ENCODE results near the gene ADCK1. TPM values are rescaled to one million over a fixed set of nuclear protein-coding genes. Genes with fewer than 3 reads are reported as not detected.

The ADCK1 gene
- total RNA-seq, 1 donor from 2014 or later = 5.6 TPM

DNA sequence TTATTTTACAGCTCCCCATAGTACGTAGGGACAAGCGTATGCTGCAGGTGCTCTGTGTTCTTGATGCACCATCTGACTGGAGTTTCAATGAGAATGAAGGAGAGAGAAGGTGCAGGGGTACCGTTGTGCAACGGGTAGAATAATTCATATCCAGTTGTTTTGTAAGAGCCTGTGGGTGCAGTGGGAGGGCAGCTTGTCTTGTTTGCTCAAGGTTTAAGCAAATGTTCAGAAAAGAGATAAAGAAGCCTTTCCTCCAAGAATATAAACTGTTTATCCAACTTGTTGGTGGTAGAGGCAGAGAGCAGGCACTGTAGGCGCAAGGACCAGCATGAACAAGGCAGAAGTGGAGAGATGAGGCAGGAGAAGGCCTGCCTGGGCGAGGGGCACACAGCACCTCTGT, 64.2 kb downstream of the ADCK1 start:
- TF ChIP-seq, protein P1, sequence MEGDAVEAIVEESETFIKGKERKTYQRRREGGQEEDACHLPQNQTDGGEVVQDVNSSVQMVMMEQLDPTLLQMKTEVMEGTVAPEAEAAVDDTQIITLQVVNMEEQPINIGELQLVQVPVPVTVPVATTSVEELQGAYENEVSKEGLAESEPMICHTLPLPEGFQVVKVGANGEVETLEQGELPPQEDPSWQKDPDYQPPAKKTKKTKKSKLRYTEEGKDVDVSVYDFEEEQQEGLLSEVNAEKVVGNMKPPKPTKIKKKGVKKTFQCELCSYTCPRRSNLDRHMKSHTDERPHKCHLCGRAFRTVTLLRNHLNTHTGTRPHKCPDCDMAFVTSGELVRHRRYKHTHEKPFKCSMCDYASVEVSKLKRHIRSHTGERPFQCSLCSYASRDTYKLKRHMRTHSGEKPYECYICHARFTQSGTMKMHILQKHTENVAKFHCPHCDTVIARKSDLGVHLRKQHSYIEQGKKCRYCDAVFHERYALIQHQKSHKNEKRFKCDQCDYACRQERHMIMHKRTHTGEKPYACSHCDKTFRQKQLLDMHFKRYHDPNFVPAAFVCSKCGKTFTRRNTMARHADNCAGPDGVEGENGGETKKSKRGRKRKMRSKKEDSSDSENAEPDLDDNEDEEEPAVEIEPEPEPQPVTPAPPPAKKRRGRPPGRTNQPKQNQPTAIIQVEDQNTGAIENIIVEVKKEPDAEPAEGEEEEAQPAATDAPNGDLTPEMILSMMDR (IDR thresholded peaks at IDR 0.05; ENCODE audit: partially characterized antibody, unreplicated experiment) = no peak
- Mint-ChIP-seq H3K36me3 (ENCODE audit: unreplicated experiment) (peaks cover 9% of the 10 kb centered on the region), H3K4me3 (ENCODE audit: unreplicated experiment) (no peak overlapping the region), H3K27ac (ENCODE audit: unreplicated experiment) (no peak overlapping the region), H3K4me1 (ENCODE audit: low read depth, unreplicated experiment) (peaks cover 2% of the 10 kb centered on the region), H3K27me3 (ENCODE audit: unreplicated experiment) (peaks cover 3% of the 10 kb centered on the region), H3K9me3 (ENCODE audit: unreplicated experiment) (peaks cover 4% of the 10 kb centered on the region)
- DNase-seq = no peak

DNA sequence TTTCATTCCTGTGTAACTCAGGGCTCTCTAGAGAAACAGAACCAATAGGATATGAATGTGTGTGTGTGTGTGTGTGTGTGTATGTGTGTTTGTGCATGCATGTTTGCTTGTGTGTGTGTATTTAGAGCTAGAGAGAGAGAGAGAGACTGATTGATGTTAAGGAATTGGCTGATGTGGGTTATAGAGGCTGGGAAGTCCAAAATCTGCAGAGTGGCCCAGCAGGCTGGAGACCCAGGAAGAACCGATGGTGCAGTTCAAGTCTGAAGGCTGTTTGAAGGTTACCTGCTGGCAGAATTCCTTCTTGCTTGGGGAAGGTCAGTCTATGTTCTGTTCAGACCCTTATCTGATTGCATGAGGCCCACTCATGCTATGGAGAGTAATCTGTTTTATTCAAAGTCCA, 64.7 kb downstream of the ADCK1 start:
- Mint-ChIP-seq H3K27me3 (ENCODE audit: unreplicated experiment) (peaks cover 3% of the 10 kb centered on the region), H3K36me3 (ENCODE audit: unreplicated experiment) (peaks cover 9% of the 10 kb centered on the region), H3K4me1 (ENCODE audit: low read depth, unreplicated experiment) (peaks cover 4% of the 10 kb centered on the region), H3K9me3 (ENCODE audit: unreplicated experiment) (peaks cover 4% of the 10 kb centered on the region), H3K27ac (ENCODE audit: unreplicated experiment) (no peak overlapping the region), H3K4me3 (ENCODE audit: unreplicated experiment) (no peak overlapping the region)
- DNase-seq = no peak
- TF ChIP-seq, protein P1 (IDR thresholded peaks at IDR 0.05; ENCODE audit: partially characterized antibody, unreplicated experiment) = no peak

DNA sequence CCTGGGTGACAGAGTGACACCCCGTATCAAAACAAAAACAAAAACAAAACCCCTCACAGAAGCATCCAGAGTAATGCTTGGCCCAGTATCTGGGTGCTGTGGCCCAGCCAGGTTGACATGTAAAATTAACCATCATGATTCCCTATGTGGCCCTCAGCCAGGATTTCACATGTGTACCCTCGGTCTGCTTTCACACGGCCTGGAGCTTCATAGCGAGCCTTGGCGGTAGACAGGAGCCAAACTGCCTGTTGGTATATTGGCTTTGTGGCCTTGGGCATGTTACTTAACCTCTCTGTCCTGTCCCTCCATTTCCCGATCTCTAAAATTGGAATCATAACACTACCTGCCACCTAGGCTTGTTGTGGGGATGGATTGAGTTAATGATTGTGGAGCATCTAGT, 65.5 kb downstream of the ADCK1 start:
- peaks cover 3% of the 10 kb centered on the region for H3K27me3 Mint-ChIP-seq (ENCODE audit: unreplicated experiment)
- H3K36me3 Mint-ChIP-seq (ENCODE audit: unreplicated experiment) = peaks cover 9% of the 10 kb centered on the region
- H3K4me1 Mint-ChIP-seq (ENCODE audit: low read depth, unreplicated experiment) = peaks cover 4% of the 10 kb centered on the region
- TF ChIP-seq, protein P1 (IDR thresholded peaks at IDR 0.05; ENCODE audit: partially characterized antibody, unreplicated experiment) = no peak
- H3K4me3 Mint-ChIP-seq (ENCODE audit: unreplicated experiment) = no peak overlapping the region
- H3K27ac Mint-ChIP-seq (ENCODE audit: unreplicated experiment) = no peak overlapping the region
- H3K9me3 Mint-ChIP-seq (ENCODE audit: unreplicated experiment) = peaks cover 1% of the 10 kb centered on the region
- DNase-seq = no peak

DNA sequence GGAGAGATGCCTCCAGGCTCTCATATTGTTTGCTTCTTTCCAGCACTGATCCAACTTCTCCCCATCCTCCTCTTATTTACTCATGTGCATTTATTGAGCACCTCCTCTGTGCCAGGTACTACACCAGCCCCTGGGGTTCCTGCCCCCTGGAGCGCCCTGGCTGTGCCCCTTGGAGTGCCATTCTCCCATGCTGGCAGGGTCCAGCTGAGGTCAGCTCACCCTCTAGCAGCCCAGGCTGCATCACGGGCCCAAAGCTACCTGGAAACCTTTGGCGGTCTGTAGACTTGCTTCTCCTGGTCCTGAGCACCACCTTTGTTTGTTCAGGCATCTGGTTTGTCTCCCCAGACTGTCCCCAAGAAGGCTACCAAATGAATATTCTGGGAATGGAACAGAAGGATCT, 67.0 kb downstream of the ADCK1 start:
- Mint-ChIP-seq H3K27me3 (ENCODE audit: unreplicated experiment) (peaks cover 3% of the 10 kb centered on the region), H3K4me3 (ENCODE audit: unreplicated experiment) (no peak overlapping the region), H3K27ac (ENCODE audit: unreplicated experiment) (no peak overlapping the region), H3K9me3 (ENCODE audit: unreplicated experiment) (peaks cover 1% of the 10 kb centered on the region), H3K4me1 (ENCODE audit: low read depth, unreplicated experiment) (peaks cover 4% of the 10 kb centered on the region), H3K36me3 (ENCODE audit: unreplicated experiment) (peaks cover 9% of the 10 kb centered on the region)
- TF ChIP-seq, protein P1 (IDR thresholded peaks at IDR 0.05; ENCODE audit: partially characterized antibody, unreplicated experiment) = no peak
- DNase-seq = no peak

DNA sequence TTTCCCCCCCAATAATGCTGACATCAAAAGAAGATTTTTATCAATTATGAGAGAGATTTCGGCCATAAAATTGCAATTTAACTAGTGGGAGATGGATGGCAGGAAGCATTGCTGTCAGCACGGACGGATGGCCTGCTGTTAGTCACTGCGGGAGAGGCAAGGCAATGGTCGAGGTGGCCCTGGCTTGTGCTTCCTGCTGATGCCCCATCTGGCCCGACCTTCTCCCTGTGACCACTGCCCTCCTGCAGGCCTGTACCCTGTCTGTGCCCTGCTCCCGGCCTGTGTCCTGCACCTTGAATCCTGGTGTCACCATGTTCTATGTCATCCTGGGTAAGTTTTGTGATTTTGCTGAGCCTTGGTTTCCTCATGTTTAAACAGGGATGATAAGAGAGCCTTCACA, 67.6 kb downstream of the ADCK1 start:
- peaks cover 9% of the 10 kb centered on the region for H3K36me3 Mint-ChIP-seq (ENCODE audit: unreplicated experiment)
- TF ChIP-seq, protein P1 (IDR thresholded peaks at IDR 0.05; ENCODE audit: partially characterized antibody, unreplicated experiment) = no peak
- peaks cover 3% of the 10 kb centered on the region for H3K27me3 Mint-ChIP-seq (ENCODE audit: unreplicated experiment)
- H3K4me3 Mint-ChIP-seq (ENCODE audit: unreplicated experiment) = no peak overlapping the region
- no peak for DNase-seq
- peaks cover 1% of the 10 kb centered on the region for H3K9me3 Mint-ChIP-seq (ENCODE audit: unreplicated experiment)
- peaks cover 4% of the 10 kb centered on the region for H3K4me1 Mint-ChIP-seq (ENCODE audit: low read depth, unreplicated experiment)
- no peak overlapping the region for H3K27ac Mint-ChIP-seq (ENCODE audit: unreplicated experiment)

Measured in glutamatergic neuron (in vitro differentiated cells).